ENCODE results near the gene ZNF506.
"Not testable (repeated sequence)": the region's sequence is repeated elsewhere in the genome, so short reads cannot be mapped to it uniquely, and the experiment has no call there.

The ZNF506 gene

GRCh38 chr19:19821366-19821951 lies at the start of gene ZNF506:
Gene ZNF506 (minus strand): TSS chr19:19821750. CDS start chr19:19821603, 147 bp downstream.
- DNase-seq = peak; percentile 93

- DNase-seq = not testable (repeated sequence)
Observed at GRCh38 chr19:19870086-19870485, 48.5 kb upstream of the ZNF506 start.

- no peak for DNase-seq
Observed at GRCh38 chr19:19866611-19867248, 45.2 kb upstream of the ZNF506 start.

- DNase-seq = peak; percentile 82
Observed at GRCh38 chr19:19865750-19866610, 44.4 kb upstream of the ZNF506 start, which contains the start of gene ZNF253. Gene ZNF253 (plus strand): TSS chr19:19865882. CDS start chr19:19865997, 115 bp downstream.

GRCh38 chr19:19860756-19861390 lies 39.3 kb upstream of the ZNF506 start:
- no peak for DNase-seq

- DNase-seq = no peak
Observed at GRCh38 chr19:19858751-19859150, 37.2 kb upstream of the ZNF506 start.

GRCh38 chr19:19851740-19852139 lies 30.2 kb upstream of the ZNF506 start:
- not testable (repeated sequence) for DNase-seq

- DNase-seq = no peak
Observed at GRCh38 chr19:19849056-19849455, 27.5 kb upstream of the ZNF506 start.

- DNase-seq = no peak
Observed at GRCh38 chr19:19847781-19848180, 26.2 kb upstream of the ZNF506 start.

- no peak for DNase-seq
Observed at GRCh38 chr19:19835560-19836038, 14.0 kb upstream of the ZNF506 start.

GRCh38 chr19:19826875-19827274 lies 5.3 kb upstream of the ZNF506 start:
- DNase-seq = no peak

GRCh38 chr19:19823916-19824315 lies 2.4 kb upstream of the ZNF506 start:
- no peak for DNase-seq

GRCh38 chr19:19821976-19822375 lies 426 bp upstream of the ZNF506 start:
- DNase-seq = not testable (repeated sequence)

- no peak for DNase-seq
Observed at GRCh38 chr19:19820774-19821320, 703 bp downstream of the ZNF506 start.

GRCh38 chr19:19817357-19817756 lies 4.2 kb downstream of the ZNF506 start:
- no peak for DNase-seq

GRCh38 chr19:19816679-19817078 lies 4.9 kb downstream of the ZNF506 start:
- DNase-seq = no peak

GRCh38 chr19:19811999-19812398 lies 9.6 kb downstream of the ZNF506 start:
- DNase-seq = not testable (repeated sequence)

- DNase-seq = no peak
Observed at GRCh38 chr19:19805480-19805879, 16.1 kb downstream of the ZNF506 start.

- DNase-seq = no peak
Observed at GRCh38 chr19:19788015-19788414, 33.5 kb downstream of the ZNF506 start.

GRCh38 chr19:19785476-19785875 lies 36.1 kb downstream of the ZNF506 start:
- DNase-seq = not testable (repeated sequence)

GRCh38 chr19:19782783-19783182 lies 38.8 kb downstream of the ZNF506 start:
- no peak for DNase-seq

GRCh38 chr19:19781791-19782190 lies 39.8 kb downstream of the ZNF506 start:
- DNase-seq = not testable (repeated sequence)

GRCh38 chr19:19778666-19779065 lies 42.9 kb downstream of the ZNF506 start:
- no peak for DNase-seq

Measured in NCI-H1694 (cell line).